Rectal smooth muscle tissue (tissue), 1 donor: ENCODE data around the gene DSE.
"Not testable (repeated sequence)": the region's sequence is repeated elsewhere in the genome, so short reads cannot be mapped to it uniquely, and the experiment has no call there.

Experiments used
- H3K27ac ChIP-seq: one replicate; pipeline ENCODE4 v1.7.0; 2013; ENCODE audit warnings: low read depth, low read length, inconsistent platforms
- H3K27me3 ChIP-seq: one replicate; pipeline ENCODE4 v1.7.0; 2013; ENCODE audit warnings: low read length; ENCODE audit not compliant: control insufficient read depth, insufficient read depth
- H3K36me3 ChIP-seq: one replicate; pipeline ENCODE4 v1.7.0; 2013; ENCODE audit warnings: low read length; ENCODE audit not compliant: control insufficient read depth, insufficient read depth
- H3K4me1 ChIP-seq: one replicate; pipeline ENCODE4 v1.7.0; 2013; ENCODE audit warnings: low read length; ENCODE audit not compliant: control insufficient read depth, insufficient read depth
- H3K4me3 ChIP-seq: one replicate; pipeline ENCODE4 v1.7.0; 2013; ENCODE audit warnings: low read length
- H3K9ac ChIP-seq: one replicate; pipeline ENCODE4 v1.7.0; 2013; ENCODE audit warnings: low read length

The DSE gene

DNA sequence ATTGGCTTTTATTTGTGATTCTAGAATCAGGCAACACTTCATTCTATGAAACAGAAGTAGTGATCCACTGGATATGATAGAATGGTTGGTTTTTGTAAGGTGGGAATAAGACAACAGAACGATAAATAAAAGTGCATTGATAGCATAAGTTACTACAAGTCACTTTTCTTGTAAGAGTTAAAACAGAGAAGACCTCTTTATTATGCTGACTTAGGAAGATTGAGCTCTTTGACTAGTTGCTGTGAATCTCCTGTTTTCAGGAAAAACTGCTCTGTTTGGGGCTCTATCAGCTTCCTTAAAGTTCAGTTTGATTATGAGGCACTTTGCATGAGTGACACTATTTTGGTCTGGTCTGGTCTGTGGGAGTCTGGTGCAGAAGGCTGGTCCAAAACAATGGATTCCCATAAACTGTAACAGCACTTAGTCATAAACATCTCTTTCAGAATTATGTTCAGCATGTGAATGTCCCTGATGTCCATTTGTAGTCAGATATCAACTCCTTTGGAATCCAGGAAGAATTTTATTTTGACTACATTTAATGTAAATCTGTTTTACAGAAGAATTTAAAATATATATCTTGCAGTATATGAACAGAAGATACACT is 35.0 kb upstream of the DSE start:
- H3K27me3 ChIP-seq: no peaks in the 10 kb centered on the region
- H3K27ac ChIP-seq: no peak overlapping the region
- H3K4me3 ChIP-seq: no peak overlapping the region
- H3K9ac ChIP-seq: no peak overlapping the region
- no peaks in the 10 kb centered on the region for H3K36me3 ChIP-seq
- H3K4me1 ChIP-seq: no peaks in the 10 kb centered on the region

GRCh38 chr6:116338943-116339342 is 31.8 kb upstream of the DSE start:
- no peaks in the 10 kb centered on the region for H3K27me3 ChIP-seq
- no peak overlapping the region for H3K4me3 ChIP-seq
- no peak overlapping the region for H3K9ac ChIP-seq
- H3K4me1 ChIP-seq: no peaks in the 10 kb centered on the region
- no peaks in the 10 kb centered on the region for H3K36me3 ChIP-seq
- no peak overlapping the region for H3K27ac ChIP-seq

DNA sequence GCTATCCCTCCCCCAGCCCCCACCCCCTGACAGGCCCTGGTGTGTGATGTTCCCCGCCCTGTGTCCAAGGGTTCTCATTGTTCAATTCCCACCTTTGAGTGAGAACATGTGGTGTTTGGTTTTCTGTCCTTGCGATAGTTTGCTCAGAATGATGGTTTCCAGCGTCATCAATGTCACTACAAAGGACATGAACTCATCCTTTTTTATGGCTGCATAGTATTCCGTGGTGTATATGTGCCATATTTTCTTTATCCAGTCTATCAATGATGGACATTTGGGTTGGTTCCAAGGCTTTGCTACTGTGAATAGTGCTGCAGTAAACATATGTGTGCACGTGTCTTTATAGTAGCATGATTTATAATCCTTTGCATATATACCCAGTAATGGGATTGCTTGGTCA is 30.1 kb upstream of the DSE start:
- H3K4me3 ChIP-seq, H3K36me3 ChIP-seq: not testable (repeated sequence)

GRCh38 chr6:116349216-116349615 is 21.5 kb upstream of the DSE start:
- Histone ChIP-seq H3K27me3 (no peaks in the 10 kb centered on the region), H3K27ac (no peak overlapping the region), H3K4me3 (no peak overlapping the region), H3K4me1 (no peaks in the 10 kb centered on the region), H3K36me3 (no peaks in the 10 kb centered on the region), H3K9ac (no peak overlapping the region)

More for the DNA sequence above, 30.1 kb upstream of the DSE start:
- not testable (repeated sequence) for H3K27me3 ChIP-seq, H3K4me1 ChIP-seq, H3K27ac ChIP-seq, H3K9ac ChIP-seq

DNA sequence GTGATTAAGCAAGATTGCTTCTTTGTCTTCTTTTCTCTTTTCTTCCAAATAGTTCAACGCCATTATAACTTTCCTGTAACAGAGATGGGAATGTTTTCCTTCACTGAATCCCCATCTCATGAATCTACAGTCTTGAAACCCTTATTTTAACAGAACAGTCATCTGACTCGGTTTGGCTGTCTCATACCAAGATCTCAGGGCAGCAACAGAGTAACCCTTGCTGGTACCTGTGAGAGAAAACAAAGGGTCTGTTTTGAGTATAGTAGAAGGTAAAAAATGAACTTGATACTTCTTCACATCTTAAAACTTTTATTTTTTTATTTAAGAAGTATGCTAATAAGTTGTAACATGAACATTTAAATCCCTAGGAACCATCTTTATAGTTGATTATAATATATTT is 19.6 kb upstream of the DSE start:
- H3K4me1 ChIP-seq: no peaks in the 10 kb centered on the region
- H3K36me3 ChIP-seq: no peaks in the 10 kb centered on the region
- H3K9ac ChIP-seq: no peak overlapping the region
- H3K4me3 ChIP-seq: no peak overlapping the region
- no peak overlapping the region for H3K27ac ChIP-seq
- no peaks in the 10 kb centered on the region for H3K27me3 ChIP-seq

GRCh38 chr6:116352515-116353471 is 18.0 kb upstream of the DSE start:
- H3K27me3 ChIP-seq: no peaks in the 10 kb centered on the region
- no peak overlapping the region for H3K9ac ChIP-seq
- H3K4me1 ChIP-seq: no peaks in the 10 kb centered on the region
- no peaks in the 10 kb centered on the region for H3K36me3 ChIP-seq
- H3K4me3 ChIP-seq: no peak overlapping the region
- no peak overlapping the region for H3K27ac ChIP-seq

DNA sequence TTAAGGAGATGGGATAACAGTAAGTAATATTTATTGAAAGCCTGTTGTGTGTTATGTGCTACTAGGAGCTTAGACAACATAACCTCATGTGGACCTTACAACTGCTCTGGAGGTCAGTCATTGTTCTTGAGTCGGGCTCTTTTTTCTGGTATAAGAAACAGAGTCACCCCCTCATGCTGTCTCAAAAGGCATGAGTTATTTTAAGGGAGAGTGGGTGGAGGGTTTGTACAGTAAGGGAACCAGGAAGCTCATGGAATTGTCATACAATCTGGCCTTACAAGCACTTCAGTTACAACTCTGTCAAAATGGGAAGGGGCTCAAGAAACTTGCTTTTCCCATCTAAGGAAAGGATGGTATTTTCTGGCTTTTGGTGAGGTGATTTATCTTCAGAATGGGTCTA is 16.5 kb upstream of the DSE start:
- H3K27me3 ChIP-seq: no peaks in the 10 kb centered on the region

GRCh38 chr6:116355796-116356195 is 15.0 kb upstream of the DSE start:
- no peaks in the 10 kb centered on the region for H3K36me3 ChIP-seq
- H3K4me1 ChIP-seq: no peaks in the 10 kb centered on the region
- no peak overlapping the region for H3K4me3 ChIP-seq
- H3K9ac ChIP-seq: no peak overlapping the region
- H3K27ac ChIP-seq: no peak overlapping the region
- H3K27me3 ChIP-seq: no peaks in the 10 kb centered on the region

More for the DNA sequence above, 16.5 kb upstream of the DSE start:
- H3K4me3 ChIP-seq: no peak overlapping the region
- H3K27ac ChIP-seq: no peak overlapping the region
- H3K4me1 ChIP-seq: no peaks in the 10 kb centered on the region
- no peaks in the 10 kb centered on the region for H3K36me3 ChIP-seq
- no peak overlapping the region for H3K9ac ChIP-seq

DNA sequence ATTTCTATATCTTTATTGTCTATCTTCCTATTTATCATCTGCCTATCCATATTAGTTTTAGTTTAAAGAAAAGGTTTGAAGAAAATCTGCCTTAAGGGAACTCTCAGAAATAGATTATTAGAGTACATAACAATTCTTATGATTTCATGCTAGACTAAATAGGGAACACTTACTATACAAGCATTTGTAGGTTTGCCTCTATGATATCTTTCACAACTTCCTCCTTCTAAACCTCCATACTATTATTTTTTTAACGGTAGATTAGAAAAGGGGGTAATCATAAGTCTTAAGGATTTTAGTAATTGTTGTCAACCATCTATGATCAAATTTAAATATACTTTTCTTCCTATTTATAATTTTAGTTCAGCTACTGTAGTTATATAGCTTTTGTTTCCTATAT is 11.6 kb upstream of the DSE start:
- Histone ChIP-seq H3K9ac (no peak overlapping the region), H3K4me3 (no peak overlapping the region), H3K36me3 (no peaks in the 10 kb centered on the region), H3K27ac (no peak overlapping the region), H3K27me3 (no peaks in the 10 kb centered on the region), H3K4me1 (no peaks in the 10 kb centered on the region)

DNA sequence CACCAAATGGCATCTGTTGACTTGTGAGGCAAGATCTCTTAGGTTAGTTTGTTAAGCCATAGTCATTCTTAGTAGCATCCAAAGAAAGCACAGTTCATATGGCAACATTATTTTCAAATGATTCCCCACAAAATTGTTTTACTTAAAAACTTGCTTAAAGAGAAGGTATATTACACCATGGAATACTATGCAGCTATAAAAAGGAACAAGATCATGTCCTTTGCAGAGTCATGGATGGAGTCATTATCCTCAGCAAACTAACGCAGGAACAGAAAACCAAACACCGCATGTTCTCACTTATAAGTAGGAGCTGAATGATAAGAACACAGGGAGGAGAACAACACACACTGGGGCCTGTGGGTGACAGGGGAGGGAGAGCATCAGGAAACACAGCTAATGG is 10.9 kb upstream of the DSE start:
- H3K4me3 ChIP-seq: no peak overlapping the region
- H3K9ac ChIP-seq: no peak overlapping the region
- no peaks in the 10 kb centered on the region for H3K36me3 ChIP-seq
- no peaks in the 10 kb centered on the region for H3K27me3 ChIP-seq
- no peaks in the 10 kb centered on the region for H3K4me1 ChIP-seq
- no peak overlapping the region for H3K27ac ChIP-seq

- no peak overlapping the region for H3K9ac ChIP-seq
- H3K27ac ChIP-seq: no peak overlapping the region
- H3K27me3 ChIP-seq: no peaks in the 10 kb centered on the region
- H3K36me3 ChIP-seq: no peaks in the 10 kb centered on the region
- no peak overlapping the region for H3K4me3 ChIP-seq
- no peaks in the 10 kb centered on the region for H3K4me1 ChIP-seq
Measured at GRCh38 chr6:116362276-116362675, 8.5 kb upstream of the DSE start.

GRCh38 chr6:116363759-116364158 is 7.0 kb upstream of the DSE start:
- H3K4me3 ChIP-seq: no peak overlapping the region
- H3K27ac ChIP-seq: no peak overlapping the region
- no peaks in the 10 kb centered on the region for H3K36me3 ChIP-seq
- no peaks in the 10 kb centered on the region for H3K27me3 ChIP-seq
- H3K4me1 ChIP-seq: no peaks in the 10 kb centered on the region
- no peak overlapping the region for H3K9ac ChIP-seq

GRCh38 chr6:116364321-116364720 is 6.4 kb upstream of the DSE start:
- H3K4me3 ChIP-seq: no peak overlapping the region
- H3K36me3 ChIP-seq: no peaks in the 10 kb centered on the region
- no peaks in the 10 kb centered on the region for H3K4me1 ChIP-seq
- no peaks in the 10 kb centered on the region for H3K27me3 ChIP-seq
- no peak overlapping the region for H3K27ac ChIP-seq
- no peak overlapping the region for H3K9ac ChIP-seq
